Lung (tissue), 12 donors: ENCODE data around the gene MARK2. TPM values are rescaled to one million over a fixed set of nuclear protein-coding genes. Genes with fewer than 3 reads are reported as not detected.

ENCODE experiments used
- ATAC-seq: fragments of 200-7000 bp; cut with Tn5 transposase; one replicate; pipeline ENCODE4 v1.9.1; 2020; ENCODE audit warnings: moderate number of reproducible peaks; ENCODE audit not compliant: insufficient read depth, low FRiP score
- DNase-seq, 3 donors: peaks; one replicate each; pipeline ENCODE4 v3.0.0-alpha.2; 2013 to 2017
- H3K27ac ChIP-seq, 2 donors: one replicate each; pipeline ENCODE4 v1.5.1; 2013; ENCODE audit warnings: mild to moderate bottlenecking in 2 of 2, moderate library complexity in 2 of 2, control low read depth in 1 of 2, inconsistent platforms in 1 of 2, low read depth in 1 of 2, low read length in 1 of 2
- H3K27me3 ChIP-seq, 3 donors: one replicate each; pipeline ENCODE4 v1.5.1; 2013; ENCODE audit warnings: low read length in 2 of 3; ENCODE audit not compliant: control insufficient read depth in 3 of 3, insufficient read depth in 3 of 3
- H3K36me3 ChIP-seq, 4 donors: one replicate each; pipeline ENCODE4 v1.5.1; 2013; ENCODE audit warnings: low read length in 4 of 4, mild to moderate bottlenecking in 1 of 4, moderate library complexity in 1 of 4; ENCODE audit not compliant: control insufficient read depth in 4 of 4, insufficient read depth in 4 of 4
- H3K4me1 ChIP-seq, 5 donors: one replicate each; pipeline ENCODE4 v1.5.1; 2013; ENCODE audit warnings: low read length in 5 of 5, mild to moderate bottlenecking in 2 of 5, moderate library complexity in 1 of 5; ENCODE audit not compliant: control insufficient read depth in 5 of 5, insufficient read depth in 5 of 5
- H3K4me3 ChIP-seq: one replicate; pipeline ENCODE4 v1.5.1; 2013; ENCODE audit warnings: mild to moderate bottlenecking, control low read depth, moderate library complexity
- H3K9ac ChIP-seq, 2 donors: one replicate each; pipeline ENCODE4 v1.5.1; 2013; ENCODE audit warnings: low read length in 2 of 2, control low read depth in 1 of 2; ENCODE audit not compliant: insufficient read depth in 1 of 2
- H3K9me3 ChIP-seq, 4 donors: one replicate each; pipeline ENCODE4 v1.5.1; 2013; ENCODE audit warnings: low read length in 3 of 4, mild to moderate bottlenecking in 1 of 4, moderate library complexity in 1 of 4; ENCODE audit not compliant: control insufficient read depth in 4 of 4, insufficient read depth in 3 of 4
- CTCF ChIP-seq: IDR thresholded peaks from 2 replicates; pipeline ENCODE4 v1.5.1; 2012; ENCODE audit warnings: mild to moderate bottlenecking; ENCODE audit errors: control extremely low read depth, extremely low read depth
- WGBS, 2 donors: extraction: QIAGEN DNeasy Blood & Tissue Kit; methylation state at CpG; one replicate each; pipeline ENCODE4 v1.1.7; 2013; 5-methylcytosine and 5-hydroxymethylcytosine counted together
- polyA plus RNA-seq, 2 donors: library from polyadenylated mRNA; stranded (reverse); fragments of 200-250 nt; gene quantifications; one replicate each; pipeline ENCODE4 v1.2.1, GENCODE V29; 2013
- total RNA-seq, 2 donors: library from RNA; depleted of rRNA in 1 of 2; stranded (reverse); fragments of >200 nt in 1 of 2; gene quantifications; one replicate each; pipeline ENCODE4 v1.2.1, GENCODE V29; 2014 to 2021
- donor health status: control.
- donor health status: control.
- donor health status: Bipolar disorder and iron deficiency.
- donor health status: healthy.
- donor health status: DM: yes; HTN: yes; CAD: no.

MARK2 gene
- total and polyA plus RNA-seq, 4 donors = 15.5 to 42.9 (median 32.3) TPM

GRCh38 chr11:63911876-63912275 lies 73.0 kb downstream of the MARK2 start:
- ATAC-seq (no peak), DNase-seq (no peak)

GRCh38 chr11:63912678-63913077 lies 73.8 kb downstream of the MARK2 start:
- WGBS, 2 donors = 90 to 93% methylated on average over 7 of the region's 7 CpGs
- TF ChIP-seq CTCF = no peak
- DNase-seq (no peak), ATAC-seq (no peak)
- Histone ChIP-seq H3K9me3 (no peaks in the 10 kb centered on the region), H3K4me3 (no peak overlapping the region), H3K27me3 (no peaks in the 10 kb centered on the region), H3K36me3 (peaks cover 0 to 30% (median 7%) of the 10 kb centered on the region in 4 donors), H3K9ac (no peak overlapping the region), H3K27ac (no peak overlapping the region), H3K4me1 (peaks cover 0 to 40% (median 16%) of the 10 kb centered on the region in 5 donors)

More at GRCh38 chr11:63911876-63912275, 73.0 kb downstream of the MARK2 start:
- H3K27ac ChIP-seq = no peak overlapping the region
- peaks cover 0 to 38% (median 11%) of the 10 kb centered on the region in 4 donors for H3K36me3 ChIP-seq
- H3K9me3 ChIP-seq = no peaks in the 10 kb centered on the region
- no peak overlapping the region for H3K9ac ChIP-seq
- H3K4me1 ChIP-seq = peaks cover 0 to 41% (median 14%) of the 10 kb centered on the region in 5 donors
- no peak overlapping the region for H3K4me3 ChIP-seq
- 94 to 95% methylated on average over 19 to 22 of the region's 22 CpGs for WGBS, 2 donors
- TF ChIP-seq CTCF = no peak
- H3K27me3 ChIP-seq = no peaks in the 10 kb centered on the region

- H3K9ac ChIP-seq = no peak overlapping the region
- no peak for DNase-seq
- peaks cover 0 to 38% (median 26%) of the 10 kb centered on the region in 5 donors for H3K4me1 ChIP-seq
- H3K27me3 ChIP-seq = no peaks in the 10 kb centered on the region
- whole genome bisulfite sequencing, 2 donors = 92 to 95% methylated on average over 34 of the region's 34 CpGs
- H3K9me3 ChIP-seq = no peaks in the 10 kb centered on the region
- no peak overlapping the region for H3K27ac ChIP-seq
- peaks cover 0 to 16% (median 3%) of the 10 kb centered on the region in 4 donors for H3K36me3 ChIP-seq
- no peak for TF ChIP-seq CTCF
- no peak overlapping the region for H3K4me3 ChIP-seq
- no peak for ATAC-seq
Observed at GRCh38 chr11:63913866-63914830, 75.2 kb downstream of the MARK2 start.
